Caco-2 (cell line): ENCODE measurements around the gene DBR1. TPM values are rescaled to one million over a fixed set of nuclear protein-coding genes. Genes with fewer than 3 reads are reported as not detected.

Experiments used
- BruUV-seq: library from RNA; stranded (reverse); fragments of 400-500 nt; replicated peaks from 2 replicates; lab custom pipeline; 2021; lab: Mats Ljungman, UMichigan
- CTCF ChIA-PET: fragments of 300-600 bp; sonication (Branson Sonifier 250); formaldehyde crosslinking; loops from one replicate; lab custom pipeline; 2022; ENCODE audit warnings: antibody characterized with exemption; lab: Charles Lee
- POLR2A ChIA-PET: fragments of 300-600 bp; sonication (Branson Sonifier 250); formaldehyde crosslinking; loops from one replicate; lab custom pipeline; 2022; ENCODE audit warnings: antibody characterized with exemption; lab: Charles Lee
- DNase-seq, 2 experiments: peaks; one replicate each; pipeline versions ENCODE4 v3.0.0 to v3.0.0-alpha.2; 2020 to 2022
- H3K27me3 ChIP-seq: replicated peaks from 2 replicates; pipeline ENCODE4 v1.6.0; 2011; ENCODE audit warnings: low read length; ENCODE audit not compliant: control insufficient read depth, insufficient read depth
- H3K36me3 ChIP-seq: 2 replicates; pipeline ENCODE4 v1.5.1; 2011; ENCODE audit warnings: low read length; ENCODE audit not compliant: control insufficient read depth, insufficient read depth
- H3K4me1 ChIP-seq: fragments of 250-450 bp; sonication (Bioruptor Pico); 2 replicates; pipeline ENCODE4 v1.5.1; 2020; ENCODE audit warnings: mild to moderate bottlenecking
- H3K4me3 ChIP-seq: 2 replicates; pipeline ENCODE4 v1.5.1; 2011; ENCODE audit warnings: low read depth, mild to moderate bottlenecking, control low read depth, low read length
- H3K9me3 ChIP-seq: fragments of 250-450 bp; sonication (Bioruptor Pico); 2 replicates; pipeline ENCODE4 v1.5.1; 2020; ENCODE audit warnings: mild to moderate bottlenecking, moderate library complexity
- H3K27ac Mint-ChIP-seq: one replicate; pipeline ENCODE4 v1.8.0; 2022; ENCODE audit warnings: mixed read lengths; ENCODE audit not compliant: unreplicated experiment
- H3K27me3 Mint-ChIP-seq: one replicate; pipeline ENCODE4 v1.8.0; 2022; ENCODE audit warnings: mixed read lengths; ENCODE audit not compliant: insufficient read depth, unreplicated experiment
- H3K36me3 Mint-ChIP-seq: one replicate; pipeline ENCODE4 v1.8.0; 2022; ENCODE audit warnings: mild to moderate bottlenecking, mixed read lengths; ENCODE audit not compliant: insufficient read depth, unreplicated experiment
- H3K4me1 Mint-ChIP-seq: one replicate; pipeline ENCODE4 v1.8.0; 2022; ENCODE audit warnings: low read depth, mixed read lengths; ENCODE audit not compliant: unreplicated experiment
- H3K4me3 Mint-ChIP-seq: one replicate; pipeline ENCODE4 v1.8.0; 2022; ENCODE audit warnings: mild to moderate bottlenecking, moderate library complexity, mixed read lengths; ENCODE audit not compliant: unreplicated experiment
- H3K9me3 Mint-ChIP-seq: one replicate; pipeline ENCODE4 v1.8.0; 2022; ENCODE audit warnings: mixed read lengths; ENCODE audit not compliant: unreplicated experiment
- intact Hi-C: fragments of 100-400 bp; cut with micrococcal nuclease; formaldehyde crosslinking; loops from one replicate; pipeline ENCODE4 v1.10.0; 2022; ENCODE audit not compliant: unreplicated experiment
- total RNA-seq: library from RNA; stranded (reverse); gene quantifications from 2 replicates; pipeline ENCODE4 v1.2.3, GENCODE V29; 2022
- TF ChIP-seq, protein P1 (sequence below), 2 experiments: fragments of 200-600 bp in 1 of 2; IDR thresholded peaks; 1 replicate in 1 of 2; 2 replicates in 1 of 2; pipeline versions ENCODE4 v1.5.1 to v1.8.0; 2011 to 2022; ENCODE audit warnings: antibody characterized with exemption in 1 of 2, control low read depth in 1 of 2, inconsistent platforms in 1 of 2, low read depth in 1 of 2, low read length in 1 of 2, mild to moderate bottlenecking in 1 of 2, moderate library complexity in 1 of 2; ENCODE audit not compliant: insufficient read depth in 1 of 2, severe bottlenecking in 1 of 2, unreplicated experiment in 1 of 2

Gene DBR1
- total RNA-seq, 1 experiment from 2014 or later: 16.9 TPM

- no peak for DNase-seq
- Histone ChIP-seq H3K4me3 (no peak overlapping the region), H3K9me3 (no peaks in the 10 kb centered on the region), H3K27me3 (no peaks in the 10 kb centered on the region), H3K36me3 (no peaks in the 10 kb centered on the region), H3K4me1 (no peaks in the 10 kb centered on the region)
- Mint-ChIP-seq H3K9me3 (no peaks in the 10 kb centered on the region), H3K27me3 (no peaks in the 10 kb centered on the region), H3K36me3 (no peaks in the 10 kb centered on the region), H3K4me3 (no peak overlapping the region), H3K27ac (no peak overlapping the region), H3K4me1 (peaks cover 18% of the 10 kb centered on the region)
- ChIA-PET POLR2A (no interaction called here), CTCF (no interaction called here)
- TF ChIP-seq, protein P1, sequence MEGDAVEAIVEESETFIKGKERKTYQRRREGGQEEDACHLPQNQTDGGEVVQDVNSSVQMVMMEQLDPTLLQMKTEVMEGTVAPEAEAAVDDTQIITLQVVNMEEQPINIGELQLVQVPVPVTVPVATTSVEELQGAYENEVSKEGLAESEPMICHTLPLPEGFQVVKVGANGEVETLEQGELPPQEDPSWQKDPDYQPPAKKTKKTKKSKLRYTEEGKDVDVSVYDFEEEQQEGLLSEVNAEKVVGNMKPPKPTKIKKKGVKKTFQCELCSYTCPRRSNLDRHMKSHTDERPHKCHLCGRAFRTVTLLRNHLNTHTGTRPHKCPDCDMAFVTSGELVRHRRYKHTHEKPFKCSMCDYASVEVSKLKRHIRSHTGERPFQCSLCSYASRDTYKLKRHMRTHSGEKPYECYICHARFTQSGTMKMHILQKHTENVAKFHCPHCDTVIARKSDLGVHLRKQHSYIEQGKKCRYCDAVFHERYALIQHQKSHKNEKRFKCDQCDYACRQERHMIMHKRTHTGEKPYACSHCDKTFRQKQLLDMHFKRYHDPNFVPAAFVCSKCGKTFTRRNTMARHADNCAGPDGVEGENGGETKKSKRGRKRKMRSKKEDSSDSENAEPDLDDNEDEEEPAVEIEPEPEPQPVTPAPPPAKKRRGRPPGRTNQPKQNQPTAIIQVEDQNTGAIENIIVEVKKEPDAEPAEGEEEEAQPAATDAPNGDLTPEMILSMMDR (IDR thresholded peaks at IDR 0.05; ENCODE audit: insufficient read depth in 1 of 2, low read depth in 1 of 2, low read length in 1 of 2, severe bottlenecking in 1 of 2, unreplicated experiment in 1 of 2): no peak
- intact Hi-C loops: no loop called here
- no TSS peak for BruUV-seq
Measured at GRCh38 chr3:138206196-138206595, 31.5 kb upstream of the DBR1 start.

- no peak for DNase-seq
- Mint-ChIP-seq H3K9me3 (no peaks in the 10 kb centered on the region), H3K4me3 (no peak overlapping the region), H3K27ac (no peak overlapping the region), H3K27me3 (no peaks in the 10 kb centered on the region), H3K4me1 (peaks cover 18% of the 10 kb centered on the region), H3K36me3 (no peaks in the 10 kb centered on the region)
- H3K36me3 ChIP-seq: no peaks in the 10 kb centered on the region
- H3K4me1 ChIP-seq: no peaks in the 10 kb centered on the region
- TF ChIP-seq, protein P1 (IDR thresholded peaks at IDR 0.05; ENCODE audit: insufficient read depth in 1 of 2, low read depth in 1 of 2, low read length in 1 of 2, severe bottlenecking in 1 of 2, unreplicated experiment in 1 of 2): no peak
- intact Hi-C loops: no loop called here
- H3K9me3 ChIP-seq: no peaks in the 10 kb centered on the region
- H3K4me3 ChIP-seq: no peak overlapping the region
- BruUV-seq: no TSS peak
- CTCF ChIA-PET: no interaction called here
- POLR2A ChIA-PET: no interaction called here
- no peaks in the 10 kb centered on the region for H3K27me3 ChIP-seq
Measured at GRCh38 chr3:138205527-138205926, 30.8 kb upstream of the DBR1 start.

- H3K36me3 Mint-ChIP-seq: no peaks in the 10 kb centered on the region
- no peaks in the 10 kb centered on the region for H3K27me3 Mint-ChIP-seq
- no peaks in the 10 kb centered on the region for H3K9me3 Mint-ChIP-seq
- no peaks in the 10 kb centered on the region for H3K27me3 ChIP-seq
- H3K4me3 ChIP-seq: no peak overlapping the region
- no peak for DNase-seq
- TF ChIP-seq, protein P1 (IDR thresholded peaks at IDR 0.05; ENCODE audit: insufficient read depth in 1 of 2, low read depth in 1 of 2, low read length in 1 of 2, severe bottlenecking in 1 of 2, unreplicated experiment in 1 of 2): no peak
- peaks cover 18% of the 10 kb centered on the region for H3K4me1 Mint-ChIP-seq
- H3K4me1 ChIP-seq: no peaks in the 10 kb centered on the region
- no peaks in the 10 kb centered on the region; the same call in 1 of the 2 replicates for H3K36me3 ChIP-seq
- no peaks in the 10 kb centered on the region for H3K9me3 ChIP-seq
- POLR2A ChIA-PET: no interaction called here
- no TSS peak for BruUV-seq
- H3K27ac Mint-ChIP-seq: no peak overlapping the region
- no peak overlapping the region for H3K4me3 Mint-ChIP-seq
- intact Hi-C loops: no loop called here
- CTCF ChIA-PET: no interaction called here
Measured at GRCh38 chr3:138203938-138204337, 29.2 kb upstream of the DBR1 start.
